Bronchial epithelial cell (primary cell): ENCODE results near the gene BET1. TPM values are rescaled to one million over a fixed set of nuclear protein-coding genes. Genes with fewer than 3 reads are reported as not detected.

ENCODE experiments used
- DNase-seq: peaks from one replicate; pipeline ENCODE4 v3.0.0-alpha.2; 2010; ENCODE audit warnings: low read depth
- FAIRE-seq: peaks from 2 replicates; lab custom pipeline; 2011; peaks lifted over from hg19 to GRCh38; lab: Jason Lieb, UNC
- H3K27me3 ChIP-seq: 2 replicates; pipeline ENCODE4 v1.5.1; 2011; ENCODE audit warnings: low read length; ENCODE audit not compliant: control insufficient read depth, insufficient read depth
- H3K36me3 ChIP-seq: 2 replicates; pipeline ENCODE4 v1.5.1; 2011; ENCODE audit warnings: low read length; ENCODE audit not compliant: control insufficient read depth, insufficient read depth
- H3K4me3 ChIP-seq: 2 replicates; pipeline ENCODE4 v1.5.1; 2011; ENCODE audit warnings: mild to moderate bottlenecking, low read depth, low read length, control low read depth
- total RNA-seq: library from RNA; depleted of rRNA; stranded (reverse); fragments of >200 nt; gene quantifications from 2 replicates; pipeline ENCODE4 v1.2.1, GENCODE V29; 2014
- TF ChIP-seq, protein P1 (sequence below): IDR thresholded peaks from 2 replicates; pipeline ENCODE4 v1.5.1; 2011; ENCODE audit warnings: mild to moderate bottlenecking, moderate library complexity, low read length, control low read depth, inconsistent platforms; ENCODE audit not compliant: insufficient read depth, severe bottlenecking

Gene BET1
- total RNA-seq, 1 donor from 2014 or later = 32.4 TPM

DNA sequence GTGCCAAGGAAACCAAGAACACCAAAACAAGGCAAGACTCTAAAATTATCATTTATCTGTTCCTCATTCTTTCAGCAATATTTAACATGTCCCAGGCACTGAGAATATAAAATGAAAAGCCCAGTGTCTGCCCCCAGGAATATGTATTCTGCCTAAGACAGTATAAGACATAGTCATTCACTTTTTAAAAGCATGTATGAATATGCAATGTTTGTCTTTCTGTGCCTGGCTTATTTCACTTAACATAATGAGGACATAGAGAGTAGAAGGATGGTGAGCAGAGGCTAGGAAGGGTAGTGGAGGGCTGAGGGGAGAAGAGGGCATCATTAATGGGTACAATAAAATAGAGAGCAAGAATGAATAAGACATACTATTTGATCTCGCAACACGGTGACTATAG lies 44.6 kb upstream of the BET1 start:
- no peaks in the 10 kb centered on the region for H3K27me3 ChIP-seq
- TF ChIP-seq, protein P1, sequence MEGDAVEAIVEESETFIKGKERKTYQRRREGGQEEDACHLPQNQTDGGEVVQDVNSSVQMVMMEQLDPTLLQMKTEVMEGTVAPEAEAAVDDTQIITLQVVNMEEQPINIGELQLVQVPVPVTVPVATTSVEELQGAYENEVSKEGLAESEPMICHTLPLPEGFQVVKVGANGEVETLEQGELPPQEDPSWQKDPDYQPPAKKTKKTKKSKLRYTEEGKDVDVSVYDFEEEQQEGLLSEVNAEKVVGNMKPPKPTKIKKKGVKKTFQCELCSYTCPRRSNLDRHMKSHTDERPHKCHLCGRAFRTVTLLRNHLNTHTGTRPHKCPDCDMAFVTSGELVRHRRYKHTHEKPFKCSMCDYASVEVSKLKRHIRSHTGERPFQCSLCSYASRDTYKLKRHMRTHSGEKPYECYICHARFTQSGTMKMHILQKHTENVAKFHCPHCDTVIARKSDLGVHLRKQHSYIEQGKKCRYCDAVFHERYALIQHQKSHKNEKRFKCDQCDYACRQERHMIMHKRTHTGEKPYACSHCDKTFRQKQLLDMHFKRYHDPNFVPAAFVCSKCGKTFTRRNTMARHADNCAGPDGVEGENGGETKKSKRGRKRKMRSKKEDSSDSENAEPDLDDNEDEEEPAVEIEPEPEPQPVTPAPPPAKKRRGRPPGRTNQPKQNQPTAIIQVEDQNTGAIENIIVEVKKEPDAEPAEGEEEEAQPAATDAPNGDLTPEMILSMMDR = no peak
- H3K4me3 ChIP-seq = no peak overlapping the region
- FAIRE-seq (no peak), DNase-seq (no peak)
- H3K36me3 ChIP-seq = no peaks in the 10 kb centered on the region

DNA sequence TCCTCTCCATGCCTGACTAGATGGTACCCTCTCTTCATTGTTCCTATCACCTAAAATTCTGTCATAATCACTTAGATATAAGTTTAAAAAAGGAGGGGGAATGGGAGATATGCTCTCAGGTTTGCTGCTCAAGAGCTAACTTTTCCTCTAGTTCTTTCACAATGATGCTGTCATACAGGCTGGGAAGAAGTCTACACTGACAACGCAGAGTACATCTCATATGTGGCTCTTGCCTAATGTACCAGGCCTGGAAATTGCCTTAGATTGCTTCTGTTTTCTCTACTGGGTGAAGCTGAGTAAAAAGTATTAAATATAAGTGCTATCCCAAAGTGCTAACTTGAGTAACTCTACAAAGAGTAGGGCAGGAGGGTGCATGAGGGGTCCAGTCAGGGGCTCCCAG lies 43.8 kb upstream of the BET1 start:
- FAIRE-seq (no peak), DNase-seq (no peak)
- Histone ChIP-seq H3K36me3 (no peaks in the 10 kb centered on the region), H3K4me3 (no peak overlapping the region), H3K27me3 (no peaks in the 10 kb centered on the region)
- TF ChIP-seq, protein P1 = no peak

DNA sequence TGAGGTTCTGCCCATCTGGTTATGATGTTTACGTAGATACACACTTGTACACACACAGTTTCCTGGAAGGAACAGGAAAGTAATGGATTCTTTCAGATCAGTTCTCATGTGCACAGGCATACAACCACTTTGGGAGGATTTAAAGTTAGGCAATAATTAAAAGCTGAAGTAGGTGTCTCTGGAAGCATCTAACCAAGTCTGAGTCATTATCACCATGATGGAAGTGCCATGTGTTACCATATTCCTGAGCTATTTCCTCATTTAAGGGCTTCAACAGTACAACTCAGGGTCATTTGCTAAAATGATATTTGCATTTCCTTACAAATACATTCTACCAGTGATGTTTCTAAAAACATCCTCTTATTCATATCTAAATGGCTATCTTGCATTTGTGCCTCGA lies 41.4 kb upstream of the BET1 start:
- no peak for FAIRE-seq

DNA sequence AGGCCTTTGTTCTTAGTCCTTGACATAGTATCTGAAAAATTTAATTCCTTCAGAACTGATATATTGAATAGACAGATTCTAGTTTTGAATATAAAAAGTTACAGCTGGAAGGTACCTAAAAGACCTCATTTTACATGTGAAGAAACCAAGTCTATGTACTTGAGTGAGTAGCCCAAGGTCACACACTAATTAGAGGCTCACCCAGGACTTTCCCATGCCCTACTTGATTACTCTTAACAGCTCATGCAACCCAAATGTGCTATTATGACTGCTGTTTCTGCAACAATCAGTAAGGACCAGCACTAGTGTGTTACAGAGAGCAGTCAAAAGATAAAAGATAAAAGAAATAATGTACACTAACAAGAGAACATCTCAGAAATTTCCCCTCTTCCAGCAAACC lies 40.7 kb upstream of the BET1 start:
- TF ChIP-seq, protein P1 = no peak
- Histone ChIP-seq H3K36me3 (no peaks in the 10 kb centered on the region), H3K4me3 (no peak overlapping the region), H3K27me3 (no peaks in the 10 kb centered on the region)
- FAIRE-seq (no peak), DNase-seq (no peak)

More for the DNA sequence above, 41.4 kb upstream of the BET1 start:
- Histone ChIP-seq H3K36me3 (no peaks in the 10 kb centered on the region), H3K27me3 (no peaks in the 10 kb centered on the region), H3K4me3 (no peak overlapping the region)
- TF ChIP-seq, protein P1 = no peak
- peak; percentile 42 for DNase-seq

DNA sequence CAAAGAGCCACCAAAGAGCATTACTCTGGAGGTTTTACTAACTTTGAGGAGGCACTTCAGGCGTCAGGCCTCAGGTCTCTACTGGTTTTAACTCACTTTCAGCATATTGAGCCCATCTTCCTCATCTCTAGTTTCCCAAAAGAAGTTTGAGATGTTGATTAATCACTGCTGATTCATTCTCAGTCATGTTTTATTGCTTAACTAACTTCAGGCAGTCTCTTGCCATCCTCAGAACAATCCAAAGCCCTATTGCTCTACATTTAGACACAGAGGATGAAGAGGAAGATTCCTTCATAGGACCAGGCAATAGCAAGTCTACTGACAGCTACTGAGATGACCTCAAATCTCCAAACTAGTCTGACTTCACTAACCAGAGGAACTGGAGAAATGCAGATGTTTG lies 39.1 kb upstream of the BET1 start:
- DNase-seq (peak; percentile 97), FAIRE-seq (peak; percentile 43)
- Histone ChIP-seq H3K27me3 (no peaks in the 10 kb centered on the region), H3K4me3 (no peak overlapping the region), H3K36me3 (no peaks in the 10 kb centered on the region)
- TF ChIP-seq, protein P1 = no peak

DNA sequence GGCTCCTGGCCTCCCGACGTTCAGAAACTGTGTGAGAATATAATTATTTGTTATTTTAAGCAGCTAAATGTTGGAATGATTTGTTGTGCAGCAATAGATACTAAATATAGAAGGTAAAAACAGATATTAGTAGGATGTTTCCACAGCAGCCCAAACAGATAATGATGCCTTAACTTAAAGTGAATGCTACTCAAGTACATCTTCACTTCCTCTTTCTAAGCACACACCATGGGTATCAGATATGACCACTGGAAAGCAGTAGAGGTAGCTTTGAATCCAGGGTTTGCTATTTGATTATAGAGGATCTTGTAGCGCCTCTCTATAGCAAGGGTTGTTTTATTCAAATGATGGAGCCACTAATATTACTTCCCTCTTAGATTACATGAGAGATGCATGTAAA lies 38.2 kb upstream of the BET1 start:
- TF ChIP-seq, protein P1 = no peak
- no peak for FAIRE-seq
- no peaks in the 10 kb centered on the region for H3K27me3 ChIP-seq
- H3K36me3 ChIP-seq = no peaks in the 10 kb centered on the region
- H3K4me3 ChIP-seq = no peak overlapping the region
- no peak for DNase-seq
